HepG2 (cell line): ENCODE data around the gene SRD5A1. TPM values are rescaled to one million over a fixed set of nuclear protein-coding genes. Genes with fewer than 3 reads are reported as not detected.
A peak's percentile ranks its signal among the peaks of the same experiment; 100 is the strongest.

Experiments
- ATAC-seq: fragments of 200-7000 bp; cut with Tn5 transposase; 3 replicates; pipeline ENCODE4 v1.9.1; 2020; ENCODE audit warnings: mild to moderate bottlenecking, moderate library complexity
- BruUV-seq: library from RNA; stranded (reverse); fragments of 400-500 nt; replicated peaks from 2 replicates; lab custom pipeline; 2021; lab: Mats Ljungman, UMichigan
- CTCF ChIA-PET: fragments of 300-600 bp; formaldehyde crosslinking; extraction: SDS; loops from one replicate; lab custom pipeline; 2021; ENCODE audit warnings: low total read pairs, inconsistent platforms, low intra/inter-chr PET ratio; lab: Yijun Ruan, JAX
- POLR2A ChIA-PET: fragments of 350-600 bp; sonication (Branson Sonifier 250); formaldehyde crosslinking; loops from one replicate; lab custom pipeline; 2020; ENCODE audit warnings: antibody characterized with exemption, inconsistent platforms; lab: Yijun Ruan, JAX
- DNase-seq: peaks from one replicate; pipeline ENCODE4 v3.0.0-alpha.2; 2015; ENCODE audit warnings: low spot score
- FAIRE-seq: peaks from 3 replicates; lab custom pipeline; 2011; peaks lifted over from hg19 to GRCh38; lab: Jason Lieb, UNC
- H2AFZ ChIP-seq: one replicate; pipeline ENCODE4 v1.6.1; 2011; ENCODE audit warnings: low read length, inconsistent platforms
- H3K27ac ChIP-seq: fragments of 300-600 bp; 3 replicates; pipeline ENCODE4 v1.8.0; 2011; ENCODE audit warnings: mixed run types, mild to moderate bottlenecking, mixed read lengths, low read length, inconsistent platforms; ENCODE audit not compliant: insufficient read depth; ENCODE audit errors: extremely low read length
- H3K27me3 ChIP-seq, 2 experiments: fragments of 200-600 bp in 1 of 2; 2 replicates in 1 of 2; 3 replicates in 1 of 2; pipeline versions ENCODE4 v1.6.0 to v1.8.0; 2011; ENCODE audit warnings: low read length in 2 of 2, mild to moderate bottlenecking in 2 of 2, moderate library complexity in 2 of 2, inconsistent platforms in 1 of 2; ENCODE audit not compliant: insufficient read depth in 2 of 2, control insufficient read depth in 1 of 2
- H3K36me3 ChIP-seq, 2 experiments: fragments of 200-600 bp in 1 of 2; replicated peaks in 1 of 2; 2 replicates in 1 of 2; 3 replicates in 1 of 2; pipeline versions ENCODE4 v1.5.1 to v1.8.0; 2011; ENCODE audit warnings: low read length in 2 of 2, inconsistent platforms in 1 of 2; ENCODE audit not compliant: insufficient read depth in 2 of 2, control insufficient read depth in 1 of 2
- H3K4me1 ChIP-seq: 2 replicates; pipeline ENCODE4 v1.5.1; 2012; ENCODE audit warnings: low read length, inconsistent platforms; ENCODE audit not compliant: insufficient read depth
- H3K4me2 ChIP-seq: 2 replicates; pipeline ENCODE4 v1.6.0; 2011; ENCODE audit warnings: low read depth, low read length, inconsistent platforms
- H3K4me3 ChIP-seq, 3 experiments: fragments of 200-600 bp in 1 of 3; sonication (generic), shearing (Covaris generic) in 1 of 3; replicated peaks in 1 of 3; 2 replicates each; pipeline ENCODE4 v1.5.1; 2011 to 2016; ENCODE audit warnings: low read length in 3 of 3, inconsistent platforms in 2 of 3, low read depth in 2 of 3, mild to moderate bottlenecking in 2 of 3, control low read depth in 1 of 3, mixed read lengths in 1 of 3; ENCODE audit not compliant: insufficient read depth in 1 of 3
- H3K79me2 ChIP-seq: one replicate; pipeline ENCODE4 v1.6.1; 2011; ENCODE audit warnings: low read length, inconsistent platforms; ENCODE audit not compliant: insufficient read depth
- H3K9ac ChIP-seq: 2 replicates; pipeline ENCODE4 v1.6.0; 2011; ENCODE audit warnings: mild to moderate bottlenecking, low read depth, low read length, inconsistent platforms; ENCODE audit not compliant: insufficient read depth
- H3K9me3 ChIP-seq: 2 replicates; pipeline ENCODE4 v1.5.1; 2012; ENCODE audit warnings: mild to moderate bottlenecking, low read length
- H4K20me1 ChIP-seq: 2 replicates; pipeline ENCODE4 v1.6.0; 2011; ENCODE audit warnings: inconsistent platforms, mild to moderate bottlenecking, low read length, moderate library complexity; ENCODE audit not compliant: insufficient read depth
- IRF2 ChIP-seq: IDR thresholded peaks from 2 replicates; pipeline ENCODE4 v1.6.1; 2018; ENCODE audit warnings: missing genetic modification reagents, missing compliant biosample characterization
- NFIC ChIP-seq: IDR thresholded peaks from 2 replicates; pipeline ENCODE4 v1.6.1; 2012; ENCODE audit warnings: mild to moderate bottlenecking, low read length, inconsistent platforms
- STAG1 ChIP-seq: sonication (generic); formaldehyde crosslinking; IDR thresholded peaks from 2 replicates; pipeline ENCODE4 v1.4.0; 2020; ENCODE audit warnings: missing genetic modification reagents
- XBP1 ChIP-seq: sonication (generic); formaldehyde crosslinking; IDR thresholded peaks from 2 replicates; pipeline ENCODE4 v1.5.0; 2020; ENCODE audit warnings: missing genetic modification reagents
- ZIK1 ChIP-seq: sonication (generic); formaldehyde crosslinking; IDR thresholded peaks from 2 replicates; pipeline ENCODE4 v1.5.0; 2020; ENCODE audit warnings: mild to moderate bottlenecking, low read depth, missing genetic modification reagents, borderline replicate concordance
- ZNF20 ChIP-seq: sonication (generic); formaldehyde crosslinking; IDR thresholded peaks from 2 replicates; pipeline ENCODE4 v1.4.0; 2020; ENCODE audit warnings: mild to moderate bottlenecking, moderate library complexity, missing genetic modification reagents
- ZNF260 ChIP-seq: sonication (generic); formaldehyde crosslinking; IDR thresholded peaks from 2 replicates; pipeline ENCODE4 v1.4.0; 2020; ENCODE audit warnings: missing genetic modification reagents, low read depth, mild to moderate bottlenecking, borderline replicate concordance
- ZNF501 ChIP-seq: sonication (generic); formaldehyde crosslinking; IDR thresholded peaks from 2 replicates; pipeline ENCODE4 v1.5.1; 2020; ENCODE audit warnings: mild to moderate bottlenecking, moderate library complexity, missing genetic modification reagents
- ZNF83 ChIP-seq: sonication (generic); formaldehyde crosslinking; IDR thresholded peaks from 2 replicates; pipeline ENCODE4 v1.4.0; 2020; ENCODE audit warnings: missing genetic modification reagents, mild to moderate bottlenecking, borderline replicate concordance
- WGBS: methylation state at CpG from one replicate; pipeline ENCODE4 v1.1.6; 2017; ENCODE audit warnings: low lambda C conversion rate; 5-methylcytosine and 5-hydroxymethylcytosine counted together
- in situ Hi-C: cut with HindIII; loops from 2 replicates; pipeline ENCODE4 v1.10.0; 2017; ENCODE audit warnings: low pct_unique_long_range_greater_than_20kb; ENCODE audit not compliant: extremely low pct_ligation_motif_present
- intact Hi-C: fragments of 100-400 bp; cut with micrococcal nuclease; formaldehyde crosslinking; loops from one replicate; pipeline ENCODE4 v1.10.0; 2022; ENCODE audit not compliant: unreplicated experiment
- polyA plus RNA-seq, 8 experiments: library from polyadenylated mRNA; depleted of rRNA in 3 of 8; stranded (reverse) in 7 of 8; unstranded in 1 of 8; fragments of >200 nt; fragmentation: Illumina TruSeq in 4 of 8; extraction: Trizol in 4 of 8; gene quantifications; 2 replicates each; pipeline versions ENCODE4 v1.2.1 to v1.2.3, GENCODE V29; 2011 to 2016; ENCODE audit warnings: low read depth in 4 of 8, missing spikeins in 1 of 8, mixed read lengths in 1 of 8; ENCODE audit not compliant: insufficient read depth in 1 of 8
- total RNA-seq, 5 experiments: library from RNA; depleted of rRNA; stranded (reverse); fragments of >200 nt; fragmentation: Illumina TruSeq; extraction: Trizol; gene quantifications; 2 replicates each; pipeline ENCODE4 v1.2.3, GENCODE V29; 2016; ENCODE audit warnings: low read depth in 1 of 5
- TF ChIP-seq, protein P1 (sequence below): sonication (generic); formaldehyde crosslinking; IDR thresholded peaks from 2 replicates; pipeline ENCODE4 v1.9.0; 2021; ENCODE audit warnings: mild to moderate bottlenecking, missing genetic modification reagents
- TF ChIP-seq, protein P2 (sequence below): sonication (generic); formaldehyde crosslinking; IDR thresholded peaks from 2 replicates; pipeline ENCODE4 v1.5.1; 2020; ENCODE audit warnings: missing genetic modification reagents, mild to moderate bottlenecking, borderline replicate concordance
- TF ChIP-seq, protein P3 (sequence below): IDR thresholded peaks from 2 replicates; pipeline ENCODE4 v1.6.1; 2016; ENCODE audit warnings: missing compliant biosample characterization, missing genetic modification reagents, borderline replicate concordance
- TF ChIP-seq, protein P4 (sequence below): IDR thresholded peaks from 2 replicates; pipeline ENCODE4 v1.6.1; 2016; ENCODE audit warnings: low read depth, control low read depth

Gene SRD5A1
- total and polyA plus RNA-seq, 2 of the 13 experiments (the other 11 are each of a cell fraction or from before 2014, with no cell fraction given) = 6.1 to 9.9 TPM

DNA sequence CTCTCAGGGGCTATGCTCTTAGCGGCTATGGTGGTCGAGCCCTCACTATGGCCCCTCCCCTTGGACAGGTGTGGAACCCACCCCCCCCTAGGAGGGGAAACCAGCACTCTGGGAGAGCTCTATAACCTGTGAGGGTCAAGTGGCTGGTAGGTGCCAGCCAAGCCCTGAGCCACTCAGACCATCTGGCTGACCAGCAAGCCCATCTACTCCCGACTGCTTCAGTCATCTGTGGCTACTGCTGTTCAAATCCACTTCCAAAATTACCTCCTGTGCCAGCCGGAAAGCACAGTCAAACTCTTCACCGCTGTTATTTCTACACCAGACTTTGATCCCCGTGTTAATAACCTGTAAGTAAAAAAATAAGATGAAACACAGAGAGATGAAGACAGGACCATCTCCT, 28.9 kb upstream of the SRD5A1 start (continued):
- TF ChIP-seq, protein P1, sequence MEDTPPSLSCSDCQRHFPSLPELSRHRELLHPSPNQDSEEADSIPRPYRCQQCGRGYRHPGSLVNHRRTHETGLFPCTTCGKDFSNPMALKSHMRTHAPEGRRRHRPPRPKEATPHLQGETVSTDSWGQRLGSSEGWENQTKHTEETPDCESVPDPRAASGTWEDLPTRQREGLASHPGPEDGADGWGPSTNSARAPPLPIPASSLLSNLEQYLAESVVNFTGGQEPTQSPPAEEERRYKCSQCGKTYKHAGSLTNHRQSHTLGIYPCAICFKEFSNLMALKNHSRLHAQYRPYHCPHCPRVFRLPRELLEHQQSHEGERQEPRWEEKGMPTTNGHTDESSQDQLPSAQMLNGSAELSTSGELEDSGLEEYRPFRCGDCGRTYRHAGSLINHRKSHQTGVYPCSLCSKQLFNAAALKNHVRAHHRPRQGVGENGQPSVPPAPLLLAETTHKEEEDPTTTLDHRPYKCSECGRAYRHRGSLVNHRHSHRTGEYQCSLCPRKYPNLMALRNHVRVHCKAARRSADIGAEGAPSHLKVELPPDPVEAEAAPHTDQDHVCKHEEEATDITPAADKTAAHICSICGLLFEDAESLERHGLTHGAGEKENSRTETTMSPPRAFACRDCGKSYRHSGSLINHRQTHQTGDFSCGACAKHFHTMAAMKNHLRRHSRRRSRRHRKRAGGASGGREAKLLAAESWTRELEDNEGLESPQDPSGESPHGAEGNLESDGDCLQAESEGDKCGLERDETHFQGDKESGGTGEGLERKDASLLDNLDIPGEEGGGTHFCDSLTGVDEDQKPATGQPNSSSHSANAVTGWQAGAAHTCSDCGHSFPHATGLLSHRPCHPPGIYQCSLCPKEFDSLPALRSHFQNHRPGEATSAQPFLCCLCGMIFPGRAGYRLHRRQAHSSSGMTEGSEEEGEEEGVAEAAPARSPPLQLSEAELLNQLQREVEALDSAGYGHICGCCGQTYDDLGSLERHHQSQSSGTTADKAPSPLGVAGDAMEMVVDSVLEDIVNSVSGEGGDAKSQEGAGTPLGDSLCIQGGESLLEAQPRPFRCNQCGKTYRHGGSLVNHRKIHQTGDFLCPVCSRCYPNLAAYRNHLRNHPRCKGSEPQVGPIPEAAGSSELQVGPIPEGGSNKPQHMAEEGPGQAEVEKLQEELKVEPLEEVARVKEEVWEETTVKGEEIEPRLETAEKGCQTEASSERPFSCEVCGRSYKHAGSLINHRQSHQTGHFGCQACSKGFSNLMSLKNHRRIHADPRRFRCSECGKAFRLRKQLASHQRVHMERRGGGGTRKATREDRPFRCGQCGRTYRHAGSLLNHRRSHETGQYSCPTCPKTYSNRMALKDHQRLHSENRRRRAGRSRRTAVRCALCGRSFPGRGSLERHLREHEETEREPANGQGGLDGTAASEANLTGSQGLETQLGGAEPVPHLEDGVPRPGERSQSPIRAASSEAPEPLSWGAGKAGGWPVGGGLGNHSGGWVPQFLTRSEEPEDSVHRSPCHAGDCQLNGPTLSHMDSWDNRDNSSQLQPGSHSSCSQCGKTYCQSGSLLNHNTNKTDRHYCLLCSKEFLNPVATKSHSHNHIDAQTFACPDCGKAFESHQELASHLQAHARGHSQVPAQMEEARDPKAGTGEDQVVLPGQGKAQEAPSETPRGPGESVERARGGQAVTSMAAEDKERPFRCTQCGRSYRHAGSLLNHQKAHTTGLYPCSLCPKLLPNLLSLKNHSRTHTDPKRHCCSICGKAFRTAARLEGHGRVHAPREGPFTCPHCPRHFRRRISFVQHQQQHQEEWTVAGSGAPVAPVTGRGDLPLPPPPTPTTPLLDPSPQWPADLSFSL (CRISPR knock-in tag) = no peak
- TF ChIP-seq NFIC (no peak), ZIK1 (no peak), XBP1 (no peak), ZNF260 (CRISPR knock-in tag) (no peak)

DNA sequence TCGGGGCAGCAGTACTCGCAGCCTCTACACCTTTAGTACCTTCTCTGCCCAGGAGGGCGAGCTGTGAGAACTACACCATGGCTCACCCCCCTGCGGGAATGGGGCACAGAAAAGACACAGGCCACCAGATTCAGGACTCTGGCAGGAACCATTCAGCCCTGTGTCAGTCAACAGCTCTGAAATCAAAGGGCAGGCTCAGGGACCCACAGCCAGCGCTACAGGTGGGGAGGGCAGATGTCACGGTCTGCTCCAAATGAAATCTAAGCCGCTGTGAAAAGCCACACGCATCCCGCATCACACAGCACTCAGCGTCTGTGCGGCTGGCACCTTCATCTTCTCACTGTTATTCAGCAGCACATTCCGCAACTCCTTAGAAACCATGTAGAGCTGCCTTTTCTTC, 28.3 kb upstream of the SRD5A1 start:
- Histone ChIP-seq H3K27me3 (no peaks in the 10 kb centered on the region), H3K9me3 (no peaks in the 10 kb centered on the region), H3K36me3 (peaks cover 42 to 92% of the 10 kb centered on the region in 2 experiments), H3K4me3 (no peak overlapping the region), H3K4me2 (no peak overlapping the region), H2AFZ (no peak overlapping the region), H3K9ac (no peak overlapping the region), H3K79me2 (no peaks in the 10 kb centered on the region), H3K27ac (no peak overlapping the region), H4K20me1 (no peaks in the 10 kb centered on the region), H3K4me1 (no peaks in the 10 kb centered on the region)
- CTCF ChIA-PET = no interaction called here
- POLR2A ChIA-PET = no interaction called here
- BruUV-seq = no TSS peak
- in situ Hi-C loops = no loop called here
- no peak for FAIRE-seq
- peak; percentile 48 for ATAC-seq
- DNase-seq = no peak
- intact Hi-C loops = no loop called here
- WGBS = 96% methylated on average over 10 of the region's 12 CpGs
- no peak for TF ChIP-seq ZNF83 (CRISPR knock-in tag)
- no peak for TF ChIP-seq STAG1 (CRISPR knock-in tag)
- TF ChIP-seq, protein P2, sequence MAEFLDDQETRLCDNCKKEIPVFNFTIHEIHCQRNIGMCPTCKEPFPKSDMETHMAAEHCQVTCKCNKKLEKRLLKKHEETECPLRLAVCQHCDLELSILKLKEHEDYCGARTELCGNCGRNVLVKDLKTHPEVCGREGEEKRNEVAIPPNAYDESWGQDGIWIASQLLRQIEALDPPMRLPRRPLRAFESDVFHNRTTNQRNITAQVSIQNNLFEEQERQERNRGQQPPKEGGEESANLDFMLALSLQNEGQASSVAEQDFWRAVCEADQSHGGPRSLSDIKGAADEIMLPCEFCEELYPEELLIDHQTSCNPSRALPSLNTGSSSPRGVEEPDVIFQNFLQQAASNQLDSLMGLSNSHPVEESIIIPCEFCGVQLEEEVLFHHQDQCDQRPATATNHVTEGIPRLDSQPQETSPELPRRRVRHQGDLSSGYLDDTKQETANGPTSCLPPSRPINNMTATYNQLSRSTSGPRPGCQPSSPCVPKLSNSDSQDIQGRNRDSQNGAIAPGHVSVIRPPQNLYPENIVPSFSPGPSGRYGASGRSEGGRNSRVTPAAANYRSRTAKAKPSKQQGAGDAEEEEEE (CRISPR knock-in tag) = no peak
- TF ChIP-seq, protein P3, sequence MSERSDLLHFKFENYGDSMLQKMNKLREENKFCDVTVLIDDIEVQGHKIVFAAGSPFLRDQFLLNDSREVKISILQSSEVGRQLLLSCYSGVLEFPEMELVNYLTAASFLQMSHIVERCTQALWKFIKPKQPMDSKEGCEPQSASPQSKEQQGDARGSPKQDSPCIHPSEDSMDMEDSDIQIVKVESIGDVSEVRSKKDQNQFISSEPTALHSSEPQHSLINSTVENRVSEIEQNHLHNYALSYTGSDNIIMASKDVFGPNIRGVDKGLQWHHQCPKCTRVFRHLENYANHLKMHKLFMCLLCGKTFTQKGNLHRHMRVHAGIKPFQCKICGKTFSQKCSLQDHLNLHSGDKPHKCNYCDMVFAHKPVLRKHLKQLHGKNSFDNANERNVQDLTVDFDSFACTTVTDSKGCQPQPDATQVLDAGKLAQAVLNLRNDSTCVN = no peak
- TF ChIP-seq, protein P4, sequence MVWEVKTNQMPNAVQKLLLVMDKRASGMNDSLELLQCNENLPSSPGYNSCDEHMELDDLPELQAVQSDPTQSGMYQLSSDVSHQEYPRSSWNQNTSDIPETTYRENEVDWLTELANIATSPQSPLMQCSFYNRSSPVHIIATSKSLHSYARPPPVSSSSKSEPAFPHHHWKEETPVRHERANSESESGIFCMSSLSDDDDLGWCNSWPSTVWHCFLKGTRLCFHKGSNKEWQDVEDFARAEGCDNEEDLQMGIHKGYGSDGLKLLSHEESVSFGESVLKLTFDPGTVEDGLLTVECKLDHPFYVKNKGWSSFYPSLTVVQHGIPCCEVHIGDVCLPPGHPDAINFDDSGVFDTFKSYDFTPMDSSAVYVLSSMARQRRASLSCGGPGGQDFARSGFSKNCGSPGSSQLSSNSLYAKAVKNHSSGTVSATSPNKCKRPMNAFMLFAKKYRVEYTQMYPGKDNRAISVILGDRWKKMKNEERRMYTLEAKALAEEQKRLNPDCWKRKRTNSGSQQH (CRISPR knock-in tag) = no peak
- no peak for TF ChIP-seq ZNF20
- no peak for TF ChIP-seq IRF2 (CRISPR knock-in tag)
- TF ChIP-seq ZNF501 (CRISPR knock-in tag) = no peak
